NT2/D1 (cell line): Measurements from ENCODE around the gene ATCAY.
"Not testable (repeated sequence)": the region's sequence is repeated elsewhere in the genome, so short reads cannot be mapped to it uniquely, and the experiment has no call there.

Experiments used
- DNase-seq: peaks from one replicate; pipeline ENCODE4 v3.0.0-alpha.2; 2011; ENCODE audit warnings: low read depth, low spot score
- H3K27me3 ChIP-seq: 2 replicates; pipeline ENCODE4 v1.6.0; 2011; ENCODE audit warnings: mild to moderate bottlenecking; ENCODE audit not compliant: insufficient read length, insufficient read depth
- H3K36me3 ChIP-seq: 2 replicates; pipeline ENCODE4 v1.6.1; 2011; ENCODE audit warnings: mild to moderate bottlenecking, low read length, mixed read lengths; ENCODE audit not compliant: insufficient read depth, insufficient read length
- H3K4me1 ChIP-seq: 2 replicates; pipeline ENCODE4 v1.5.1; 2011; ENCODE audit not compliant: insufficient read depth, insufficient read length
- H3K4me3 ChIP-seq: 2 replicates; pipeline ENCODE4 v1.5.1; 2011; ENCODE audit warnings: low read depth; ENCODE audit not compliant: insufficient read length
- H3K9ac ChIP-seq: 2 replicates; pipeline ENCODE4 v1.6.0; 2011; ENCODE audit warnings: low read depth; ENCODE audit not compliant: insufficient read length
- H3K9me3 ChIP-seq: 2 replicates; pipeline ENCODE4 v1.5.1; 2011; ENCODE audit warnings: mild to moderate bottlenecking, low read length; ENCODE audit not compliant: insufficient read depth
- SUZ12 ChIP-seq: IDR thresholded peaks from 2 replicates; pipeline ENCODE4 v1.6.1; 2011; ENCODE audit not compliant: insufficient read length, insufficient read depth; ENCODE audit errors: extremely low read depth
- YY1 ChIP-seq: IDR thresholded peaks from 2 replicates; pipeline ENCODE4 v1.6.1; 2011; ENCODE audit not compliant: insufficient read length, insufficient read depth
- ZNF274 ChIP-seq: IDR thresholded peaks from 2 replicates; pipeline ENCODE4 v1.6.1; 2011; ENCODE audit warnings: mild to moderate bottlenecking, low read depth, low read length

The ATCAY gene

DNA sequence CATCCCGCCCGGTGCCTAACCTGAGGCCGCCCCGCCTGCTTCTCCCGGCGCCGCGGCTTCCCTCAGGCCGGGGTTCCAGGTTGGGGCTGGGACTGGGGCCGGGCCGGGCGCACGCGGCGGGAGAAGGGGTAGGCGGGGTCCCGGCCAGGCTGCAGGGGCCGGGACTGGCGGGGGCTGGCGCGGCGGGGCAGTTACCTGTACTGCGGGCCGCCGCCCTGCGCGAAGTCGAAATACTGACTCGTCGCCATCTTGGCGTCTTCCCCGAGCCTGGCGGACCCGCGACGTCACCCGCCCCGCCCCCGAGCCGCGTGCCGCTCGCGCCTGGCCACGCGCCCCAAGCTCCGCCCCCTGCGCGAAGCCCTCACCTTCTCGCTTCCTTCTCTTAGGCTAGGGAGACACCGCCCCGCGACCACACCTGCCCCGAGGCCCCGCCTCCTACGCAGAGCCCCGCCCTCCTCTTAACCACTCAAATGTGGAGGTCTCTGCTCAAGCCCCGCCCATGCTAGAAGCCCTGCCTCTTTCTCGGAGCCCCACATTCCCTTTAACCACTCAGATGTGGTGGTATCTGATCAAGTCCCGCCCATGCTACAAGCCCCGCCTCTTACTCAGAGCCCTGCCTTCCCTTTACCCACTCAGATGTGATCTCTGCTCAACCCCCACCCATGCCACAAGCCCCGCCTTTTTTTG is 11.6 kb upstream of the ATCAY start, which contains the start of gene ZFR2:
ZFR2 (minus strand) TSS at position 269 of the 687 bp plus-strand sequence; CDS start at position 248, 21 bp downstream.
- peaks cover 9% of the 10 kb centered on the region for H3K9me3 ChIP-seq
- DNase-seq, result peak; percentile 89
- H3K36me3 ChIP-seq, result peaks cover 11% of the 10 kb centered on the region
- H3K9ac ChIP-seq, result peak within 1 kb of the TSS; percentile 92
- peaks cover 15% of the 10 kb centered on the region for H3K27me3 ChIP-seq
- H3K4me3 ChIP-seq, result peak within 1 kb of the TSS; percentile 46
- TF ChIP-seq YY1, result peak; percentile 37
- TF ChIP-seq ZNF274, result no peak
- TF ChIP-seq SUZ12, result no peak
- H3K4me1 ChIP-seq, result peaks cover 8% of the 10 kb centered on the region

DNA sequence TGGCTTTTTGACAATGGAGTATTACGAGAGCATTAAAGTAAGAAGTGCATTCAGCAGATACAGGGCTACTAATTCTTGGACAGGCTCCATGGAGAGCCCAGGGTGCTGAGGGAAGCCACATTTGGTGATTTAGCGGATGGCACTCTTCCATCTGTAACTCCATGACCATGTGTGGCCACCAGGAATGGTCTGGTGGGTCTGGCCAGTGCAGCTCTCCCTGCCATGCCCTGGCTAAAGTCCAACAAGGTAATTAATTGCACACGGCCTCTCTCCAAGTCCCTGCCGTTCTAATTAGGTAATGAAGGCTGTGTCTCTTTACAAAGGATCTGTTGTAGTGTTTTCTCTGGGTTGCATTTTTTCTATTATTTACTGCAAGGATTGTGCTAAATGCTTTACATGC is 7.3 kb upstream of the ATCAY start:
- no peak for DNase-seq
- no peak for TF ChIP-seq SUZ12
- no peak for TF ChIP-seq ZNF274
- TF ChIP-seq YY1, result no peak
- H3K4me3 ChIP-seq, result no peak overlapping the region

DNA sequence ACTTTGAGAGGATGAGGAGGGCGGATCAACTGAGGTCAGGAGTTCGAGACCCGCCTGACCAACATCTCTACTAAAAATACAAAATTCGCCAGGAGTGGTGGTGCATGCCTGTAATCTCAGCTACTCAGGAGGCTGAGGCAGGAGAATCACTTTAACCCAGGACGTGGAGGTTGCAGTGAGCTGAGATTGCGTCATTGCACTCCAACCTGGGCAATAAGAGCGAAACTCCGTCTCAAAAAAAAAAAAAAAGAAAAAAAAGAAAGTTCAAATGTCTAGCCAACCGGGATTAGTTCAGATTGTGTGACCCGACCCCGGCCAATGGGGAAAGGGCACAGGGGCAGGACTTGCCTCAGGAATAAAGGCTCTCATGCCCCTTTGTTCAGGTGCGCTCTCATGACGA is 5.8 kb upstream of the ATCAY start:
- H3K4me3 ChIP-seq, H3K9me3 ChIP-seq, H3K36me3 ChIP-seq, H3K4me1 ChIP-seq, H3K9ac ChIP-seq, DNase-seq: not testable (repeated sequence)
- peaks cover 15% of the 10 kb centered on the region for H3K27me3 ChIP-seq

More for the DNA sequence above, 7.3 kb upstream of the ATCAY start:
- Histone ChIP-seq H3K27me3 (peaks cover 19% of the 10 kb centered on the region), H3K9ac (no peak overlapping the region), H3K36me3 (no peaks in the 10 kb centered on the region), H3K9me3 (peaks cover 9% of the 10 kb centered on the region), H3K4me1 (peaks cover under 1% of the 10 kb centered on the region)

DNA sequence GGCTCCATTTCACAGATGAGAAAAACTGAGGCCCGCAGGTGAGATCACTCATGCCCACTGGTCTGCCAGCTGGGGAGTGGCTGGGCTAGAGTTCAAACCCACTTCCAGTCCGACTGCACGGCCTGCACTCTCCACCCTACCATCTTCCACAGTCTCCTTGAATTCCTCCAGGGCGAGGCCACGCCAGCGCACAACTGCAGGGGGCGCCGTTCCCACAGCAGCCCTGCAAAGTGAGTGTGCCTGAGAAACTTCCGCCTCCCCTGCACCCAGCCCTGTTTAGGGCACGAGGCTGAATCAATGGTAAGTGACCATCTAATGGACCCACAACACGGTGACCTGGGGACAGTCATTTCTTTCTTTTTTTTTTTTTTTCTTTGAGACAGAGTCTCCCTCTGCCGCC is 829 bp upstream of the ATCAY start:
- H3K9me3 ChIP-seq, result no peaks in the 10 kb centered on the region
- no peak overlapping the region for H3K4me3 ChIP-seq
- H3K27me3 ChIP-seq, result peaks cover 8% of the 10 kb centered on the region
- DNase-seq, result no peak
- H3K36me3 ChIP-seq, result no peaks in the 10 kb centered on the region
- peaks cover 3% of the 10 kb centered on the region for H3K4me1 ChIP-seq
- H3K9ac ChIP-seq, result no peak overlapping the region
- no peak for TF ChIP-seq SUZ12
- no peak for TF ChIP-seq ZNF274
- no peak for TF ChIP-seq YY1

DNA sequence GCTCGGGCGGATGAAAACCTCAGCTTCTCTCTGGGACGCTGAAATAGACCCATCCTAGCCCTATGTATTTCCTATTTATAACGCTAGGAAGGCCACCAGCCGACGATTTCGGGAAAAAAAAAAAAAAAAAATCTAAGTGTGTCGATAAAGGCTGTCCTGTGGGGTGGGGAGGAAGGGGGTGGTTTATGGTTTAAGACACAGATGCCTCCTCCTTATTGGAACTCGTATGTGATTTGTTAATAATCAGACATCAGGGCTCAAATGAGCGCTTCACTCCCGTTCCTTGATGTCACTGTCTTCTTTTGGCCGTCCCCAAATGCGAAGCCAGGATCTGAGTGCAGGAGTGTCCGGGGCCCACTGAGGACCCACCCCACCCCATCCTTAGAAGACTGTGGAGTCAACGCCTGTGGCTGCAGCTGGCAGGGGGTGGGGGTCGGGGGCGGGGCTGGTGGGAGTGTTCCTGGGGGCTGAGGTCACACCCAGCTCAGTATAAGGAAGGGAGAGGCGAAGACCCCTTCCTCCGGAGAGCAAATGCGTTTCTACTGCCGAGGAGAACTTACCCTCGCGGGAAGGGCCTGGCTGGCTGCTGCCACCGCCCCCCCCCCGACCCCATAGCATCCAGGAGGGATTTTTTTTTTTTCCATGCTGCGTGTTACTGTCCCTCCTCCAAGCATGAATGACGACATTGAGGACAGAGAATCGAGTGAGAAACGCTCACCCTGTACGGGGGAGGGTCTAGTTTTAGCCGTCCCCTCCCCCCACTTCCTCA is 971 bp downstream of the ATCAY start:
- Histone ChIP-seq H3K9ac (peak overlapping the region; percentile 78), H3K4me3 (peak overlapping the region; percentile 64), H3K9me3 (no peaks in the 10 kb centered on the region), H3K4me1 (peaks cover 6% of the 10 kb centered on the region), H3K36me3 (no peaks in the 10 kb centered on the region), H3K27me3 (peaks cover 8% of the 10 kb centered on the region)
- no peak for DNase-seq
- TF ChIP-seq SUZ12 (no peak), YY1 (no peak), ZNF274 (no peak)

DNA sequence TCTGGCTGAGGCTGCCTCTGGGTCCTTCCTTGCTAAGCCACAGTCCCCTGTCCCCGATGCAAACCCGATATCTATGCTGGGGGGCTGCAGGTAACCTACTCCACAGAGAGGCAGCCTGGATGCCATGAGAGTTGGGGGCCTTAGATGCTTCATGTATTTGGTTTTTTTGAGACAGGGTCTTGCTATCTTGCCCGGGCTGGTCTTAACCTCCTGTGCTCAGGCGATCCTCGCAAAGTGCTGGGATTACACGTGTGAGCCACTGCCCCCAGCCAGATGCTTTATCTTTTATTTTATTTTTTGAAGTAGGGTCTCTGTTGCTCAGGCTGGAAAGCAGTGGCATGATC is 1.5 kb downstream of the ATCAY start:
- no peak for DNase-seq
- Histone ChIP-seq H3K4me1 (peaks cover 6% of the 10 kb centered on the region), H3K9me3 (no peaks in the 10 kb centered on the region), H3K36me3 (no peaks in the 10 kb centered on the region), H3K4me3 (peak overlapping the region; percentile 39), H3K27me3 (peaks cover 8% of the 10 kb centered on the region), H3K9ac (peak overlapping the region; percentile 78)
- TF ChIP-seq SUZ12 (no peak), ZNF274 (no peak), YY1 (no peak)

DNA sequence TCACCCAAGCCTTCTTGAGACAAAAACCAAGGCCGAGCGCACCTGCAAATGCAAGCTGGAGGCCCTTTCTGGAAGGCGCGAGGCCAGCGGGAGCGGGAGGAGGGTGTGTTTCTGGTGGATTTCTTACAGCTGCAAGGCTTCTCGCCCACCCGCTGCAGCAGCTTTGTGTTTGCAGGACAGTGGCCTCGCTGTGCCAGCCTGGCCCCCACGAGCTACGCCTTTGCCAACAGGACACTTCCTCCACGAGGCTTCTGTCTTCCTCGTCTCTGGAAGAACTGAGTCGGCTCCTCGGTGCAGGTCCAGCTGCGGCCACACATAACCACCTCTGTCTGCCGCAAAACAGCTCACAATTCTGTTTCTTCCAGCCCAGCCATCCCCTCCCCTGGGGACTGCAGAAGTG is 10.1 kb downstream of the ATCAY start:
- no peak overlapping the region for H3K9ac ChIP-seq
- H3K4me3 ChIP-seq, result no peak overlapping the region
- no peaks in the 10 kb centered on the region for H3K27me3 ChIP-seq
- no peaks in the 10 kb centered on the region for H3K9me3 ChIP-seq
- TF ChIP-seq SUZ12, result no peak
- H3K36me3 ChIP-seq, result no peaks in the 10 kb centered on the region
- DNase-seq, result no peak
- H3K4me1 ChIP-seq, result peaks cover 8% of the 10 kb centered on the region
